Ovary (tissue), 9 donors: ENCODE measurements around the gene ATP8A1. TPM values are rescaled to one million over a fixed set of nuclear protein-coding genes. Genes with fewer than 3 reads are reported as not detected.

ENCODE experiments used
- DNase-seq, 5 donors: peaks; one replicate each; pipeline ENCODE4 v3.0.0-alpha.2; 2019 to 2020
- H3K27ac ChIP-seq, 2 donors: fragments of 200-600 bp; one replicate each; pipeline versions ENCODE4 v1.5.1 to v1.8.0; 2019 to 2022
- H3K27me3 ChIP-seq: fragments of 200-600 bp; one replicate; pipeline ENCODE4 v1.8.0; 2022
- H3K36me3 ChIP-seq: fragments of 200-600 bp; sonication (generic); one replicate; pipeline ENCODE4 v1.5.1; 2019
- H3K4me1 ChIP-seq: one replicate; pipeline ENCODE4 v1.8.1; 2013; ENCODE audit warnings: mild to moderate bottlenecking, moderate library complexity; ENCODE audit not compliant: insufficient read depth
- H3K4me3 ChIP-seq: fragments of 200-600 bp; sonication (generic); one replicate; pipeline ENCODE4 v1.5.1; 2017
- H3K9me3 ChIP-seq, 2 donors: fragments of 200-600 bp in 1 of 2; sonication (generic) in 1 of 2; one replicate each; pipeline versions ENCODE4 v1.5.1 to v1.8.1; 2013 to 2019; ENCODE audit warnings: mild to moderate bottlenecking in 1 of 2, moderate library complexity in 1 of 2
- CTCF ChIP-seq, 3 donors: fragments of 450-650 bp in 2 of 3; fragments of 200-600 bp in 1 of 3; IDR thresholded peaks; one replicate each; pipeline versions ENCODE4 v1.5.1 to v1.8.0; 2016 to 2022; ENCODE audit warnings: antibody characterized with exemption in 3 of 3, mild to moderate bottlenecking in 1 of 3
- EP300 ChIP-seq: sonication (generic); formaldehyde crosslinking; IDR thresholded peaks from one replicate; pipeline ENCODE4 v1.6.1; 2017; ENCODE audit warnings: antibody characterized with exemption
- POLR2A ChIP-seq: fragments of 450-650 bp; IDR thresholded peaks from one replicate; pipeline ENCODE4 v1.6.1; 2017; ENCODE audit warnings: antibody characterized with exemption, mild to moderate bottlenecking, moderate library complexity
- WGBS, 3 donors: extraction: QIAGEN DNeasy Blood & Tissue Kit in 1 of 3; methylation state at CpG; one replicate each; pipeline versions ENCODE4 v1.1.5 to v1.1.7; 2013 to 2017; 5-methylcytosine and 5-hydroxymethylcytosine counted together
- intact Hi-C, 4 donors: fragments of 100-400 bp; cut with DNase I; formaldehyde crosslinking; loops; one replicate each; pipeline versions ENCODE4 v1.11.0 to v1.15.1; 2022 to 2023
- polyA plus RNA-seq, 2 donors: library from polyadenylated mRNA; stranded (reverse); fragments of 200-250 nt in 1 of 2; fragments of 350-450 nt in 1 of 2; fragmentation: Illumina TruSeq in 1 of 2; extraction: RNeasy Lipid Tissue Mini Kit (QIAGEN cat#74804) in 1 of 2; gene quantifications; one replicate each; pipeline ENCODE4 v1.2.3, GENCODE V29; 2013 to 2014
- total RNA-seq, 7 donors: library from RNA; depleted of rRNA in 2 of 7; stranded (reverse); fragments of >200 nt in 2 of 7; fragmentation: NEBNext Ultra II Directional in 3 of 7; extraction: Animal tissue kit (Norgen Biotek cat#: 25700) in 3 of 7; gene quantifications; one replicate each; pipeline versions ENCODE4 v1.1.0 to v1.2.4, GENCODE V29; 2016 to 2023
- donor health status: DM: no; HTN: no; CAD: no; lungs with moderate emphysema.
- donor health status: DM: no; HTN: no; CAD: no.
- donor health status: Bipolar disorder and iron deficiency.
- donor health status: DM: yes; HTN: yes; CAD: no.
- donor health status: DM: no; HTN: no; CAD: no.
- donor health status: DM: yes; HTN: yes; CAD: no.

Gene ATP8A1
- total and polyA plus RNA-seq, 9 donors, result 10.0 to 73.2 (median 21.6) TPM

DNA sequence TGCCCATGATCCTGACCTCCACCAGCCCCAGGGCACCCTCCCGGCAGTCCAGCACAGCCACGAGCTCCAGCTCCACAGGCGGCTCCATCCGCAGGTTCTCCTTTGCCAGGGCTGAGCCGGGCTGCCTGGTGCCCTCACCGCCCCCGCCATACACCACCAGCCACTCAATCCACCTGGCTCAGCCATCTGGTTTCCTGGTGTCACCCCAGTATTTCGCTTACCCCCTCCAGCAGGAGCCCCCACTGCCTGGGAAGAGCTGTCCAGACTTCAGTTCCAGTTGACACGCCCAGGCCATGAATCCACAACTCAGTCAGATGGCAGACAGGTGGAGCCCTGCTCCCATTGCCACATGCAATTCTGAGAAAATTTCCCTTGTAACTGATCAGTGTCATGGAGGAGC lies 255.7 kb downstream of the ATP8A1 start:
- no peak for DNase-seq
- H3K4me1 ChIP-seq, result peaks cover 2% of the 10 kb centered on the region
- TF ChIP-seq CTCF (IDR thresholded peaks at IDR 0.05), result no peak
- TF ChIP-seq POLR2A, result no peak
- TF ChIP-seq EP300, result no peak
- H3K27ac ChIP-seq, result no peak overlapping the region
- H3K4me3 ChIP-seq, result no peak overlapping the region
- no peaks in the 10 kb centered on the region for H3K9me3 ChIP-seq
- intact Hi-C loops, result no loop called here
- H3K27me3 ChIP-seq, result no peaks in the 10 kb centered on the region
- H3K36me3 ChIP-seq, result no peaks in the 10 kb centered on the region
- 68 to 89% (median 81%) methylated on average over 9 of the region's 9 CpGs for WGBS, 3 donors

DNA sequence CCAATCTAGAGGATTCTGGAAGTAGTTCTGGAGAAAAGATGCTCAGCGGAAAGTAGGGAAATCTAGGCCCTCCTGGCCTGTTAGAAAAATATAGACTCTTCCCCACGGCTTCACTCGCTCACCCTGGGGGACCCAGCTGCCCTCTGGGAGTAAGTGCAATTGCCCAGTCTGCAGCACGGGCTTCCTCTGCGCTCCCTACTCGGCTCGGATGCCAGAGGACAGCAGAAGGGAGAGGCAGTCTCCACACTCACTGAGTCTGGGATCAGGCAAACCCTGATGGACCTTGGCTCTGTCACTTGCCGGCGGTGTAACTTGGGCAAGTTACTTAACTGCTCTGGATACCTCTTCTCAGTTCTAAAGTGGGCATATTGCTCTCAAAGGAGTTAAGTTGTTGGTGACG lies 257.5 kb downstream of the ATP8A1 start:
- WGBS, 3 donors, result 17 to 46% (median 28%) methylated on average over 10 of the region's 10 CpGs
- H3K9me3 ChIP-seq, result no peaks in the 10 kb centered on the region
- H3K4me3 ChIP-seq, result no peak overlapping the region
- H3K27ac ChIP-seq, result no peak overlapping the region
- no peak for TF ChIP-seq EP300
- TF ChIP-seq CTCF (IDR thresholded peaks at IDR 0.05), result no peak
- TF ChIP-seq POLR2A, result no peak
- H3K4me1 ChIP-seq, result peaks cover 2% of the 10 kb centered on the region
- no peaks in the 10 kb centered on the region for H3K27me3 ChIP-seq
- intact Hi-C loops, result no loop called here
- no peak for DNase-seq
- no peaks in the 10 kb centered on the region for H3K36me3 ChIP-seq

- Histone ChIP-seq H3K27ac (no peak overlapping the region), H3K27me3 (no peaks in the 10 kb centered on the region), H3K36me3 (no peaks in the 10 kb centered on the region), H3K4me1 (peaks cover 2% of the 10 kb centered on the region), H3K9me3 (no peaks in the 10 kb centered on the region), H3K4me3 (no peak overlapping the region)
- intact Hi-C loops, result no loop called here
- DNase-seq, result no peak
- WGBS, 3 donors, result 5 to 13% (median 9%) methylated on average over 24 of the region's 24 CpGs
- TF ChIP-seq CTCF (IDR thresholded peaks at IDR 0.05) (no peak), POLR2A (no peak), EP300 (no peak)
Measured at GRCh38 chr4:42398871-42399331, 258.0 kb downstream of the ATP8A1 start.

DNA sequence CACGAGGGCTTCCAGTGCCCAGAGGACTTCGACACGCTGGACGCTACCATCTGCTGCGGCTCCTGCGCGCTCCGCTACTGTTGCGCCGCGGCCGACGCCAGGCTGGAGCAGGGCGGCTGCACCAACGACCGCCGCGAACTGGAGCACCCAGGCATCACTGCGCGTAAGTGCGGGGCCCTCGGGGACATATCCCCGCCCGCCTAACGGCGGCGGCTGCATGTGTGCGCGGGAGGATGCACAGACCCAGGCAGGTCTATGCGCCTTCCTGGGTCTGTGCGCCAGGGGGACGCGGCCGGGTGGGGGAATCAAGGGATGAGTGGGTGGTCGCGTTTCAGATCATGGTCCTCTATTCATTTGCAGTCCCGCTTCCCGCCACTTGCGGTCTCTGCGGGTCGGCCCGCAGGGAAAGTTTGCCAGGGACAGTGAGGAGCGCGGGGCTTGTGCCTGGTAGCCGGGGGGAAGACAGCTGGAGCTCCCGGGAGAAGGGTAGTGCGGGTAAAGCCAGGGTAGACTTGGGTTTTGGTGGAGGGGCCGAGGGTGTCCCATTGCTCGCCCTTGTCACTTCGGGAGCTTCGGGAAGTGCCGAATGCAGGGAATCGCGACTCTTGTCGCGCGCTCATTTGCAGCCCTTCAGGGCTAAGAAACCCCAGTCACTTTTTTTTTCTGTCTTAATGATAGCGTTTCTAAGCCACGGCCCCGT lies 258.6 kb downstream of the ATP8A1 start:
- no peaks in the 10 kb centered on the region for H3K36me3 ChIP-seq
- no peak overlapping the region for H3K27ac ChIP-seq
- no peak for DNase-seq

More for the DNA sequence above, 258.6 kb downstream of the ATP8A1 start:
- H3K4me1 ChIP-seq, result peaks cover 2% of the 10 kb centered on the region
- 1% methylated on average over 55 to 60 of the region's 60 CpGs for WGBS, 3 donors
- intact Hi-C loops, result no loop called here
- TF ChIP-seq POLR2A (no peak), CTCF (IDR thresholded peaks at IDR 0.05) (no peak), EP300 (no peak)
- no peaks in the 10 kb centered on the region for H3K27me3 ChIP-seq
- no peak overlapping the region for H3K4me3 ChIP-seq
- no peaks in the 10 kb centered on the region for H3K9me3 ChIP-seq
